A549 (cell line): ENCODE results near the gene NAA20. TPM values are rescaled to one million over a fixed set of nuclear protein-coding genes. Genes with fewer than 3 reads are reported as not detected.

Source experiments
- ATAC-seq, 2 experiments: fragments of 200-7000 bp in 1 of 2; fragments of >200 bp in 1 of 2; cut with Nextera tagmentation in 1 of 2; cut with Tn5 transposase in 1 of 2; 3 replicates each; pipeline versions ENCODE4 v1.8.0 to v1.9.1; 2018 to 2020; ENCODE audit warnings: mild to moderate bottlenecking in 1 of 2, moderate library complexity in 1 of 2
- CTCF ChIA-PET: fragments of 300-600 bp; sonication (Branson Sonifier 250); formaldehyde crosslinking; extraction: SDS; loops from one replicate; lab custom pipeline; 2021; ENCODE audit warnings: antibody characterized with exemption, inconsistent platforms; lab: Yijun Ruan, JAX
- POLR2A ChIA-PET: fragments of 350-600 bp; formaldehyde crosslinking; extraction: SDS; loops from one replicate; lab custom pipeline; 2021; ENCODE audit warnings: antibody characterized with exemption, inconsistent platforms; lab: Yijun Ruan, JAX
- DNase-seq, 2 experiments: peaks; one replicate each; pipeline versions ENCODE4 v3.0.0 to v3.0.0-alpha.2; 2011 to 2016; ENCODE audit warnings: low read depth in 1 of 2, low spot score in 1 of 2
- FAIRE-seq: peaks from 2 replicates; lab custom pipeline; 2011; peaks lifted over from hg19 to GRCh38; lab: Jason Lieb, UNC
- H3K27ac ChIP-seq, 2 experiments: fragments of >200 bp; sonication (Bioruptor Twin); formaldehyde crosslinking; 3 replicates each; pipeline ENCODE4 v1.5.1; 2016 to 2017
- H3K4me1 ChIP-seq: fragments of >200 bp; sonication (Bioruptor Twin); formaldehyde crosslinking; 3 replicates; pipeline ENCODE4 v1.6.1; 2016
- H3K4me2 ChIP-seq: fragments of >200 bp; sonication (Bioruptor Twin); formaldehyde crosslinking; 3 replicates; pipeline ENCODE4 v1.6.1; 2016
- H3K4me3 ChIP-seq: fragments of >200 bp; sonication (Bioruptor Twin); formaldehyde crosslinking; 3 replicates; pipeline ENCODE4 v1.5.1; 2016
- H3K9me3 ChIP-seq: fragments of >200 bp; sonication (Bioruptor Twin); formaldehyde crosslinking; 3 replicates; pipeline ENCODE4 v1.6.1; 2016
- CEBPB ChIP-seq, 2 experiments: fragments of >200 bp in 1 of 2; sonication (Bioruptor Twin) in 1 of 2; formaldehyde crosslinking in 1 of 2; IDR thresholded peaks; 2 replicates each; pipeline ENCODE4 v1.6.1; 2012 to 2016
- E2F6 ChIP-seq: IDR thresholded peaks from 2 replicates; pipeline ENCODE4 v1.6.1; 2012; ENCODE audit warnings: low read depth, borderline replicate concordance
- EHF ChIP-seq: fragments of 250-450 bp; sonication (Bioruptor Pico); IDR thresholded peaks from 2 replicates; pipeline ENCODE4 v1.5.0; 2020; ENCODE audit warnings: mild to moderate bottlenecking
- ELK1 ChIP-seq: fragments of 150-350 bp; IDR thresholded peaks from 2 replicates; pipeline ENCODE4 v1.6.1; 2014; ENCODE audit warnings: low read depth, mild to moderate bottlenecking, low read length
- ESRRA ChIP-seq: fragments of 150-350 bp; IDR thresholded peaks from 2 replicates; pipeline ENCODE4 v1.6.1; 2014; ENCODE audit warnings: mild to moderate bottlenecking, low read length, borderline replicate concordance
- FOSB ChIP-seq: fragments of 250-450 bp; sonication (Bioruptor Pico); IDR thresholded peaks from 2 replicates; pipeline ENCODE4 v1.5.0; 2020; ENCODE audit warnings: mild to moderate bottlenecking, moderate library complexity
- FOSL2 ChIP-seq, 2 experiments: fragments of 450-650 bp in 1 of 2; fragments of >200 bp in 1 of 2; sonication (Bioruptor Twin) in 1 of 2; formaldehyde crosslinking; IDR thresholded peaks; 2 replicates each; pipeline versions ENCODE4 v1.5.0 to v1.6.1; 2016 to 2020; ENCODE audit warnings: mild to moderate bottlenecking in 1 of 2, moderate library complexity in 1 of 2
- FOXS1 ChIP-seq: fragments of 250-450 bp; sonication (Bioruptor Pico); IDR thresholded peaks from 2 replicates; pipeline ENCODE4 v1.5.0; 2020; ENCODE audit warnings: mild to moderate bottlenecking, moderate library complexity
- GATA3 ChIP-seq: IDR thresholded peaks from 2 replicates; pipeline ENCODE4 v1.6.1; 2012; ENCODE audit warnings: borderline replicate concordance
- HDAC2 ChIP-seq: fragments of 200-600 bp; sonication (generic); IDR thresholded peaks from 2 replicates; pipeline ENCODE4 v1.6.1; 2016
- HOXB13 ChIP-seq: fragments of 250-450 bp; sonication (Bioruptor Pico); IDR thresholded peaks from 2 replicates; pipeline ENCODE4 v1.5.0; 2020; ENCODE audit warnings: low read depth, mild to moderate bottlenecking, moderate library complexity
- MAX ChIP-seq: IDR thresholded peaks from 2 replicates; pipeline ENCODE4 v1.6.1; 2012
- NPAS2 ChIP-seq: fragments of 250-450 bp; sonication (Bioruptor Pico); IDR thresholded peaks from 2 replicates; pipeline ENCODE4 v1.8.0; 2022; ENCODE audit warnings: mild to moderate bottlenecking, moderate library complexity, borderline replicate concordance
- NR3C1 ChIP-seq: fragments of >200 bp; sonication (Bioruptor Twin); formaldehyde crosslinking; IDR thresholded peaks from 3 replicates; pipeline ENCODE4 v1.6.1; 2017
- PBX3 ChIP-seq: IDR thresholded peaks from 2 replicates; pipeline ENCODE4 v1.6.1; 2012
- PHF8 ChIP-seq: fragments of 200-600 bp; sonication (generic); IDR thresholded peaks from 2 replicates; pipeline ENCODE4 v1.6.1; 2016; ENCODE audit warnings: low read depth, mild to moderate bottlenecking, antibody characterized with exemption, moderate library complexity, borderline replicate concordance
- RARB ChIP-seq: fragments of 250-450 bp; sonication (Bioruptor Pico); IDR thresholded peaks from 2 replicates; pipeline ENCODE4 v1.8.0; 2021; ENCODE audit warnings: mild to moderate bottlenecking, moderate library complexity
- TFCP2L1 ChIP-seq: fragments of 250-450 bp; sonication (Bioruptor Pico); IDR thresholded peaks from 2 replicates; pipeline ENCODE4 v1.5.0; 2021; ENCODE audit warnings: mild to moderate bottlenecking
- ZC3H11A ChIP-seq: fragments of 450-650 bp; IDR thresholded peaks from 2 replicates; pipeline ENCODE4 v1.6.1; 2014; ENCODE audit warnings: antibody characterized with exemption, mild to moderate bottlenecking
- ZNF302 ChIP-seq: fragments of 250-450 bp; sonication (Bioruptor Pico); IDR thresholded peaks from 2 replicates; pipeline ENCODE4 v1.9.0; 2021; ENCODE audit warnings: inconsistent platforms, mild to moderate bottlenecking, moderate library complexity
- WGBS: methylation state at CpG from one replicate; pipeline ENCODE4 v1.1.6; 2017; ENCODE audit errors: missing lambda C conversion rate; 5-methylcytosine and 5-hydroxymethylcytosine counted together
- polyA plus RNA-seq, 4 experiments: library from polyadenylated mRNA; depleted of rRNA in 3 of 4; stranded (reverse); fragments of >200 nt; fragmentation: RNase III in 1 of 4; extraction: RNeasy Plus Mini Kit Qiagen cat#74134 plus additional on column Dnase treatment in 1 of 4; gene quantifications; 2 replicates in 3 of 4; 3 replicates in 1 of 4; pipeline ENCODE4 v1.2.3, GENCODE V29; 2011 to 2017

The NAA20 gene
- polyA plus RNA-seq, 2 of the 4 experiments (the other 2 are of a cell fraction): 175 to 219 TPM

- ChIA-PET CTCF (interaction anchor here (0.9 to 1.6 kb wide), 7 partner anchors 47 to 233 kb away, joined by 3 to 5 read pairs (median 4); no protein-coding TSS in a partner anchor), POLR2A (no interaction called here)
- no peak for ATAC-seq
- no peak for DNase-seq
- FAIRE-seq: no peak
- H3K27ac ChIP-seq: no peak overlapping the region
- TF ChIP-seq ELK1 (no peak), HDAC2 (no peak), ZNF302 (CRISPR knock-in tag) (no peak), NR3C1 (no peak), FOXS1 (CRISPR knock-in tag) (no peak), TFCP2L1 (CRISPR knock-in tag) (no peak), MAX (no peak), NPAS2 (no peak), CEBPB (IDR thresholded peaks at IDR 0.05) (no peak), ZC3H11A (no peak), FOSL2 (IDR thresholded peaks at IDR 0.05) (no peak), FOSL2 (CRISPR knock-in tag; IDR thresholded peaks at IDR 0.05) (no peak), RARB (CRISPR knock-in tag) (no peak), GATA3 (no peak), EHF (CRISPR knock-in tag) (no peak), E2F6 (no peak)
- peaks cover 15% of the 10 kb centered on the region for H3K4me1 ChIP-seq
- 74% methylated on average over 2 of the region's 2 CpGs for WGBS
- no peaks in the 10 kb centered on the region for H3K9me3 ChIP-seq
- no peak overlapping the region for H3K4me2 ChIP-seq
- no peak overlapping the region for H3K4me3 ChIP-seq
These were observed 4.6 kb upstream of the NAA20 start for GRCh38 chr20:20012541-20012940.

- no peak for TF ChIP-seq EHF (CRISPR knock-in tag)
- TF ChIP-seq PBX3: no peak
- no peak for TF ChIP-seq NR3C1
- no peak for TF ChIP-seq FOSL2 (IDR thresholded peaks at IDR 0.05)
- TF ChIP-seq FOSL2 (CRISPR knock-in tag; IDR thresholded peaks at IDR 0.05): no peak
- no peak for TF ChIP-seq ESRRA
- no peak for TF ChIP-seq CEBPB (IDR thresholded peaks at IDR 0.05)
- no peak for TF ChIP-seq FOSB (CRISPR knock-in tag)
- POLR2A ChIA-PET: no interaction called here
- no peak for ATAC-seq
- Histone ChIP-seq H3K4me1 (peaks cover 32% of the 10 kb centered on the region), H3K9me3 (no peaks in the 10 kb centered on the region), H3K27ac (no peak overlapping the region), H3K4me2 (no peak overlapping the region), H3K4me3 (no peak overlapping the region)
- peak; percentile 74 for FAIRE-seq
- peak in 1 of 2 experiments; percentile 19 for DNase-seq
- CTCF ChIA-PET: interaction anchor here (0.6 to 1.4 kb wide), 5 partner anchors 15 to 433 kb away, joined by 3 to 7 read pairs (median 5); no protein-coding TSS in a partner anchor
- WGBS: 37% methylated on average over 2 of the region's 2 CpGs
These were observed 2.5 kb upstream of the NAA20 start for GRCh38 chr20:20014659-20015058.

GRCh38 chr20:20017844-20018185, 653 bp downstream of the NAA20 start:
- ATAC-seq (peak; percentile 14 to 20; a peak in 4 of 6 replicates), FAIRE-seq (no peak), DNase-seq (peak; percentile 18 to 33)
- TF ChIP-seq PHF8 (peak; percentile 25; the same call in 1 of the 2 replicates), HOXB13 (CRISPR knock-in tag) (no peak)
- H3K4me1 ChIP-seq: peaks cover 22% of the 10 kb centered on the region
- ChIA-PET CTCF (interaction anchor here (1.2 to 3.9 kb wide), 18 partner anchors 9 to 328 kb away, joined by 3 to 27 read pairs (median 6); partner anchors contain the start of genes CFAP61 and CRNKL1), POLR2A (interaction anchor here (1.0 to 2.8 kb wide), 6 partner anchors 9 to 131 kb away, joined by 3 to 26 read pairs (median 11); partner anchors contain the start of genes CFAP61 and CRNKL1)
- peak overlapping the region; percentile 97 for H3K4me2 ChIP-seq
- WGBS: 1% methylated on average over 17 of the region's 17 CpGs
- H3K9me3 ChIP-seq: no peaks in the 10 kb centered on the region
- peak overlapping the region; percentile 93 to 94 for H3K27ac ChIP-seq
- H3K4me3 ChIP-seq: peak overlapping the region; percentile 95
